SK-N-SH treated with all-trans-retinoic acid at 6 μM for 48 hours (cell line): ENCODE measurements around the gene TMA7B.

Experiments used
- CREB5 ChIP-seq: fragments of 250-450 bp; sonication (Bioruptor Pico); IDR thresholded peaks from 2 replicates; pipeline ENCODE4 v1.5.1; 2020; ENCODE audit warnings: low read depth, mild to moderate bottlenecking, moderate library complexity
- CSRNP3 ChIP-seq: fragments of 250-450 bp; sonication (Bioruptor Pico); IDR thresholded peaks from 2 replicates; pipeline ENCODE4 v1.5.1; 2021; ENCODE audit warnings: mild to moderate bottlenecking, moderate library complexity
- GLIS3 ChIP-seq: fragments of 250-450 bp; sonication (Bioruptor Pico); IDR thresholded peaks from 2 replicates; pipeline ENCODE4 v1.5.0; 2020; ENCODE audit warnings: mild to moderate bottlenecking, moderate library complexity
- ISL1 ChIP-seq: fragments of 250-450 bp; sonication (Bioruptor Pico); IDR thresholded peaks from 2 replicates; pipeline ENCODE4 v2.1.2; 2022; ENCODE audit warnings: mild to moderate bottlenecking, moderate library complexity
- PATZ1 ChIP-seq: fragments of 250-450 bp; sonication (Bioruptor Pico); IDR thresholded peaks from 2 replicates; pipeline ENCODE4 v1.8.0; 2020; ENCODE audit warnings: mild to moderate bottlenecking, moderate library complexity, borderline replicate concordance
- RARB ChIP-seq: fragments of 250-450 bp; sonication (Bioruptor Pico); IDR thresholded peaks from 2 replicates; pipeline ENCODE4 v1.8.0; 2021; ENCODE audit warnings: mild to moderate bottlenecking, moderate library complexity
- SNAI2 ChIP-seq: fragments of 250-450 bp; sonication (Bioruptor Pico); IDR thresholded peaks from 2 replicates; pipeline ENCODE4 v1.5.0; 2020; ENCODE audit warnings: mild to moderate bottlenecking, moderate library complexity
- TOX ChIP-seq: fragments of 250-450 bp; sonication (Bioruptor Pico); IDR thresholded peaks from 2 replicates; pipeline ENCODE4 v1.8.0; 2021; ENCODE audit warnings: mild to moderate bottlenecking, moderate library complexity, borderline replicate concordance
- ZFP3 ChIP-seq: fragments of 250-450 bp; sonication (Bioruptor Pico); IDR thresholded peaks from 2 replicates; pipeline ENCODE4 v1.5.0; 2020; ENCODE audit warnings: mild to moderate bottlenecking, moderate library complexity
- ZFP30 ChIP-seq: fragments of 450-650 bp; formaldehyde crosslinking; IDR thresholded peaks from 2 replicates; pipeline ENCODE4 v1.5.0; 2022; ENCODE audit warnings: mild to moderate bottlenecking, moderate library complexity
- ZNF70 ChIP-seq: fragments of 450-650 bp; formaldehyde crosslinking; IDR thresholded peaks from 2 replicates; pipeline ENCODE4 v1.5.0; 2020; ENCODE audit warnings: mild to moderate bottlenecking, moderate library complexity
- ZNF8 ChIP-seq: fragments of 450-650 bp; formaldehyde crosslinking; IDR thresholded peaks from 2 replicates; pipeline ENCODE4 v1.5.0; 2020; ENCODE audit warnings: mild to moderate bottlenecking, moderate library complexity

- no peak for TF ChIP-seq GLIS3 (CRISPR knock-in tag)
- no peak for TF ChIP-seq PATZ1 (CRISPR knock-in tag)
- TF ChIP-seq ZFP3 (CRISPR knock-in tag) = no peak
- no peak for TF ChIP-seq ZNF70 (CRISPR knock-in tag)
- no peak for TF ChIP-seq SNAI2 (CRISPR knock-in tag)
- TF ChIP-seq ISL1 (CRISPR knock-in tag) = no peak
- no peak for TF ChIP-seq CSRNP3 (CRISPR knock-in tag)
- TF ChIP-seq ZFP30 (CRISPR knock-in tag) = no peak
- TF ChIP-seq CREB5 = no peak
- no peak for TF ChIP-seq ZNF8
- no peak for TF ChIP-seq RARB (CRISPR knock-in tag)
- TF ChIP-seq TOX (CRISPR knock-in tag) = no peak
Measured at GRCh38 chr22:39952347-39952746, 7.8 kb upstream of the TMA7B start.
